Tibial nerve (tissue), 4 donors: ENCODE measurements around the gene PARD6G. TPM values are rescaled to one million over a fixed set of nuclear protein-coding genes. Genes with fewer than 3 reads are reported as not detected.

Source experiments
- DNase-seq, 2 donors: peaks; one replicate each; pipeline ENCODE4 v3.0.0-alpha.2; 2019; ENCODE audit warnings: low spot score in 2 of 2
- H3K27ac ChIP-seq, 4 donors: fragments of 200-600 bp; sonication (generic) in 3 of 4; one replicate each; pipeline ENCODE4 v1.5.1; 2017 to 2019; ENCODE audit warnings: mild to moderate bottlenecking in 1 of 4
- H3K27me3 ChIP-seq, 2 donors: fragments of 200-600 bp; sonication (generic) in 1 of 2; one replicate each; pipeline versions ENCODE4 v1.5.1 to v1.6.0; 2017 to 2019
- H3K36me3 ChIP-seq, 3 donors: fragments of 200-600 bp; sonication (generic); one replicate each; pipeline ENCODE4 v1.5.1; 2018 to 2019
- H3K4me1 ChIP-seq, 4 donors: fragments of 200-600 bp; sonication (generic) in 3 of 4; one replicate each; pipeline ENCODE4 v1.5.1; 2017 to 2019
- H3K4me3 ChIP-seq, 4 donors: fragments of 200-600 bp; sonication (generic) in 3 of 4; one replicate each; pipeline ENCODE4 v1.5.1; 2017 to 2019; ENCODE audit warnings: mild to moderate bottlenecking in 1 of 4, moderate library complexity in 1 of 4
- H3K9me3 ChIP-seq, 4 donors: fragments of 200-600 bp; sonication (generic) in 3 of 4; one replicate each; pipeline ENCODE4 v1.5.1; 2017 to 2019
- EP300 ChIP-seq, 2 donors: sonication (generic); formaldehyde crosslinking; IDR thresholded peaks; one replicate each; pipeline ENCODE4 v1.6.1; 2017; ENCODE audit warnings: antibody characterized with exemption in 2 of 2, mild to moderate bottlenecking in 1 of 2
- POLR2A ChIP-seq, 2 donors: fragments of 450-650 bp; IDR thresholded peaks; one replicate each; pipeline ENCODE4 v1.6.1; 2017; ENCODE audit warnings: antibody characterized with exemption in 2 of 2, mild to moderate bottlenecking in 2 of 2, moderate library complexity in 2 of 2
- WGBS, 2 donors: methylation state at CpG; one replicate each; pipeline ENCODE4 v1.1.5; 2018; 5-methylcytosine and 5-hydroxymethylcytosine counted together
- total RNA-seq, 4 donors: library from RNA; depleted of rRNA; stranded (reverse); fragments of >200 nt; gene quantifications; one replicate each; pipeline ENCODE4 v1.1.0, GENCODE V29; 2016
- TF ChIP-seq, protein P1 (sequence below), 5 experiments: fragments of 200-600 bp in 3 of 5; fragments of 450-650 bp in 2 of 5; sonication (generic) in 3 of 5; IDR thresholded peaks; one replicate each; pipeline ENCODE4 v1.5.1; 2016 to 2019; ENCODE audit warnings: antibody characterized with exemption in 5 of 5, mild to moderate bottlenecking in 3 of 5, moderate library complexity in 2 of 5

PARD6G gene
- total RNA-seq, 4 donors from 2014 or later, result 10.2 to 10.7 (median 10.4) TPM

DNA sequence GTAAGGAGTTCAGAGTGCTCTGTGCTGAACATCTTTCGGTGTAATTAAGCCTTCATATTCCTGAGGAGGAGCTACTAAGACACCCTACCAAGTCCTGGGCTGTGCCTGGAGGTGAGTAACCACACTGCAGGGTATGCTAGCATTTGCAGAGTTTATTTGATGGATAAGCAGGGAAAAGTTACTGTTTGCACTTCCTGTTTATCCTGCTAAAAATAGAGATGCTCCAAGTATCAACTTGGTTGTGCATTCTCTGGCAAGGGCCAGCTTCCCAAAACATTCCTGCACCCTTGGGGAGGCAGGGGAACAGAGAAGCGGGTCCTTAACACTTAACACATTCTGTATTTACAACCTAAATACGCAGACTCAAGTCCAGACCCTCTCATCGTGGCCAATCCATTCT is 49.8 kb downstream of the PARD6G start:
- WGBS, 2 donors, result 50 to 66% methylated on average over 4 of the region's 4 CpGs
- peaks cover 0 to 7% (median 0%) of the 10 kb centered on the region in 3 donors for H3K36me3 ChIP-seq
- peaks cover 0 to 21% (median 0%) of the 10 kb centered on the region in 4 donors for H3K4me1 ChIP-seq
- TF ChIP-seq, protein P1, sequence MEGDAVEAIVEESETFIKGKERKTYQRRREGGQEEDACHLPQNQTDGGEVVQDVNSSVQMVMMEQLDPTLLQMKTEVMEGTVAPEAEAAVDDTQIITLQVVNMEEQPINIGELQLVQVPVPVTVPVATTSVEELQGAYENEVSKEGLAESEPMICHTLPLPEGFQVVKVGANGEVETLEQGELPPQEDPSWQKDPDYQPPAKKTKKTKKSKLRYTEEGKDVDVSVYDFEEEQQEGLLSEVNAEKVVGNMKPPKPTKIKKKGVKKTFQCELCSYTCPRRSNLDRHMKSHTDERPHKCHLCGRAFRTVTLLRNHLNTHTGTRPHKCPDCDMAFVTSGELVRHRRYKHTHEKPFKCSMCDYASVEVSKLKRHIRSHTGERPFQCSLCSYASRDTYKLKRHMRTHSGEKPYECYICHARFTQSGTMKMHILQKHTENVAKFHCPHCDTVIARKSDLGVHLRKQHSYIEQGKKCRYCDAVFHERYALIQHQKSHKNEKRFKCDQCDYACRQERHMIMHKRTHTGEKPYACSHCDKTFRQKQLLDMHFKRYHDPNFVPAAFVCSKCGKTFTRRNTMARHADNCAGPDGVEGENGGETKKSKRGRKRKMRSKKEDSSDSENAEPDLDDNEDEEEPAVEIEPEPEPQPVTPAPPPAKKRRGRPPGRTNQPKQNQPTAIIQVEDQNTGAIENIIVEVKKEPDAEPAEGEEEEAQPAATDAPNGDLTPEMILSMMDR (IDR thresholded peaks at IDR 0.05), result no peak
- TF ChIP-seq POLR2A (IDR thresholded peaks at IDR 0.05), result no peak
- TF ChIP-seq EP300 (IDR thresholded peaks at IDR 0.05), result no peak
- no peak overlapping the region for H3K4me3 ChIP-seq
- peak overlapping the region in 2 of 4 donors; percentile 2 to 51 for H3K27ac ChIP-seq
- no peaks in the 10 kb centered on the region for H3K9me3 ChIP-seq
- no peak for DNase-seq
- H3K27me3 ChIP-seq, result no peaks in the 10 kb centered on the region

DNA sequence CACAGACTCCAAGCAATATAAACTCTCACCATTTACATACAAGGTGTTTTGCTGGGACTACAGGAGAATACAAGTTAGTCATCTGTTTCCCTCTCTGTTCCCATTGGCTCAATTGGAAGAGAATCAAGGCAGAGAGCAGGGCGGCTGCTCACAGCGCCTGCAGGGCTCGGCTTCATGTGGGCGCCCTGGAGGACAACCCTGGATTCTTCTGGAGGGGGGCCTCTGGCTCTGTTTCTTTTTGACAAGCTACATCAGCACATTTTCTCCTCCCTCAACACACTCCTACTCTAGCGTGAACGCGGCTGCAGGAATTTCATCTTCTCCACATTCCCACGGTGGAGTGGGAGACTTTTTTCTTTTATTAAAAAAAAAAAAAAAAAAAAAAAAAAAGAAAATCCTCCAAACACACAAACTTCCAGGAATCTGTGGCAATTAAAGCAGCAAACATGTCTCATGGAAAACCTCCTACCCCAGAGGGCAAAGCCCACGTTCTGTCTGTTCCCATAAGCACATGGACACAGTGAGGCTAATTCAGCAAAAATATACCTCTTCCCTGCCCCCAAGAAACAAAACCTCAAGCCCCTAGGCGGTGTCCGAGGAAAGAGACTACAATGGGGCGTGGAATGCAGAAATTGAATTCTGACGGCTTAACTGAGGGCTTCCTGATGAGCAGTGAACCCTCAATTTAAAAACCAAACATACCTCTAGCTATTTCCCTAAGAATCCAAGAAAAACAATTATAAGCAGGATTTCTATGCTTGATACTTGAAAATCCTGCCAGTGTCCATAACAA is 50.6 kb downstream of the PARD6G start:
- H3K9me3 ChIP-seq, result no peaks in the 10 kb centered on the region
- TF ChIP-seq, protein P1 (IDR thresholded peaks at IDR 0.05), result no peak
- peak in 1 of 2 donors; percentile 54 for TF ChIP-seq EP300 (IDR thresholded peaks at IDR 0.05)
- no peak for TF ChIP-seq POLR2A (IDR thresholded peaks at IDR 0.05)
- H3K27me3 ChIP-seq, result no peaks in the 10 kb centered on the region
- H3K36me3 ChIP-seq, result peaks cover 0 to 7% (median 0%) of the 10 kb centered on the region in 3 donors
- no peak for DNase-seq
- H3K27ac ChIP-seq, result peak overlapping the region in 2 of 4 donors; percentile 2 to 51
- peaks cover 0 to 21% (median 0%) of the 10 kb centered on the region in 4 donors for H3K4me1 ChIP-seq
- no peak overlapping the region for H3K4me3 ChIP-seq
- 22 to 27% methylated on average over 13 of the region's 13 CpGs for WGBS, 2 donors

DNA sequence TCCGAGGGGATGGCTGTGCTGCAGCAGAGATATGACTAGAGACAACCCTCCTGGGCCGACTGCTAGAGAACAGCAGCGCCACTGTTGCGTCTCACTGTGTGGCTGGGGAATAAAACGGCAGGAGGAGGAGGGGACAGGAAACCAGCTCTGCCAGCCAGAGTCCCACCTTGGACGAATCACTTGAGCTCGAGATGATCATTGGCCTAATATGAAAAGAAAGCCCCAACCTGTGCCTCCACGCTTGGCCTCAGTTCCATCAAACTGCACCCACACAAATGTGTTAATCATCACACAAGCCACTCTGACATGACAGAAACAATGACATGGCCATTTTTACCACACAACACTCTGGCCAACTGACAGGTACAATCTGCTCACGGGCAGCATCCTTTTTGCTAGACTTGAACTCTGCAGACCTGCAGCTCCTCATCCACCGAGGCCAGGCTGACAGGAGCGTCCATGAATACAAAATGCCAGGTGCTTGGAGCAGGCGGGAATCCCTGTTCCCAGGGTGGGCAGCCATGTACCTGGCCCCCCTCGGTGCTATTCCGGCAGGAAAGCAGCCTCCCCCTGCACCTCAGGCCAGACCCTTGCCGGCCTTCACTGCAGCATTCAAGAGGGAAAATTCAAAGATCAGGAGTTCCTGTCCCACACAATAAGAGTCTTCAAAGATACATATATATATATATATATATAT is 52.3 kb downstream of the PARD6G start:
- Histone ChIP-seq H3K27me3 (no peaks in the 10 kb centered on the region), H3K27ac (peak overlapping the region in 1 of 4 donors; percentile 24), H3K4me1 (peaks cover 0 to 21% (median 0%) of the 10 kb centered on the region in 4 donors), H3K36me3 (no peaks in the 10 kb centered on the region), H3K4me3 (no peak overlapping the region), H3K9me3 (no peaks in the 10 kb centered on the region)
- TF ChIP-seq EP300 (IDR thresholded peaks at IDR 0.05) (no peak), POLR2A (IDR thresholded peaks at IDR 0.05) (no peak)
- TF ChIP-seq, protein P1 (IDR thresholded peaks at IDR 0.05), result no peak
- no peak for DNase-seq
- 78 to 82% methylated on average over 15 of the region's 15 CpGs for WGBS, 2 donors

DNA sequence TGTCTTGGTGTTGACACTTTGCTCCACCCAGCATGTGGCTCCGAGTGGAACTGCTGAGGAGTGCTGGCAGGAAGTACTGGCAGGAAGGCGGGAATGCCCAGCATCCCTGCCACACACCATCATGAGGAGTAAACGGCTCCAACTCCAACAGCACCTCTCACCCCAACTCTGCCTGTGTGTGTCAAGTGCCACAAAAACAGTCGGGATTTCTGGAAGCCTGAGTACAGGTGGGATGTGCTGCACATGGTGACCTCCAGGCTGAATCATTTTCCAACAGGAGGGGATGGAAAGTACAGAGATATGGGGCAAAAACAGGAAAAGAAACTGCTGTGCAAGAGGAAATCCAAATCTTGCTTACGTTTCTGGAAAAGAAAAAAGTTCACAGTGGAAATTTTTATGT is 53.6 kb downstream of the PARD6G start:
- Histone ChIP-seq H3K4me1 (peaks cover 0 to 21% (median 0%) of the 10 kb centered on the region in 4 donors), H3K9me3 (no peaks in the 10 kb centered on the region), H3K36me3 (no peaks in the 10 kb centered on the region), H3K4me3 (no peak overlapping the region), H3K27ac (no peak overlapping the region), H3K27me3 (no peaks in the 10 kb centered on the region)
- no peak for DNase-seq
- WGBS, 2 donors, result 54% methylated on average over 5 of the region's 5 CpGs
- TF ChIP-seq POLR2A (IDR thresholded peaks at IDR 0.05), result no peak
- no peak for TF ChIP-seq EP300 (IDR thresholded peaks at IDR 0.05)
- TF ChIP-seq, protein P1 (IDR thresholded peaks at IDR 0.05), result no peak
